Hippocampal formation (tissue), 2 donors: ENCODE measurements around the gene THAP11.
A peak's percentile ranks its signal among the peaks of the same experiment; 100 is the strongest.

ENCODE experiments used
- DNase-seq, 2 donors: peaks; one replicate each; lab custom pipeline; 2025; lab: John Stamatoyannopoulos, UW

The THAP11 gene

DNA sequence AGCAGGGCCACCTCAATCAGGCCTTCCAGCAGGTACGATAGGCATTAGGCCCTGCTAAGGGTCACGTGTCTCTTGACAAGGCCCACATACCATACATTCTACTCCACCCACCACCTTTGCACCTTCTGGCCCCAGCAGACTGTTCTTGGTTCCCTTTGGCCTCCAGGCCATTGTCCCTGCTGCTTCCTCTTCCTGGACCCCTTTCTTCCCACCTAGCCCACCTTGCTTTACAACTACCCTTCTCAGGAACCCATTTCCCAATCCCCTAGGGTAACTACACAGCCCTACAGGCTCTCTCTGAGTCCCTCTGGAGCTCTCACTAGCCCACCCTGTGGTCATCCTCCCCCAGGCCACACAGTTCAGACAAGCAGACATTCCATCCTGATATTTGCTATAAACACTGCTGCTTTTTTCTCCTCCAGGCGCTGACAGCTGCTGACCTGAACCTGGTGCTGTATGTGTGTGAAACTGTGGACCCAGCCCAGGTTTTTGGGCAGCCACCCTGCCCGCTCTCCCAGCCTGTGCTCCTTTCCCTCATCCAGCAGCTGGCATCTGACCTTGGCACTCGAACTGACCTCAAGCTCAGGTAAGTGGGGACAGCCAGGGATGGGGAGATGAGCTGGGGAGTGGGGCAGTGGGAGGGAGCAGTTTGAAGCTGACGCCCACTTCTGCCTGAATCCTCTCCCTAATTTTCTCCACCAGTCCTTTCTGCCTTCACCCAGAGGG is 41.2 kb downstream of the THAP11 start:
- DNase-seq = no peak

- DNase-seq = peak in 1 of 2 donors; percentile 47
Observed at GRCh38 chr16:67883872-67884261, 41.7 kb downstream of the THAP11 start.

GRCh38 chr16:67884684-67885083 is 42.6 kb downstream of the THAP11 start, which contains the start of gene NRN1L:
Gene NRN1L, plus strand, starts transcription at chr16:67884885. Its CDS starts 19 bp downstream, at chr16:67884904.
- peak; percentile 82 to 89 for DNase-seq

- DNase-seq = no peak
Observed at GRCh38 chr16:67885545-67885944, 43.4 kb downstream of the THAP11 start.

- no peak for DNase-seq
Observed at GRCh38 chr16:67885976-67886375, 43.9 kb downstream of the THAP11 start.

- no peak for DNase-seq
Observed at GRCh38 chr16:67886387-67886786, 44.3 kb downstream of the THAP11 start.

DNA sequence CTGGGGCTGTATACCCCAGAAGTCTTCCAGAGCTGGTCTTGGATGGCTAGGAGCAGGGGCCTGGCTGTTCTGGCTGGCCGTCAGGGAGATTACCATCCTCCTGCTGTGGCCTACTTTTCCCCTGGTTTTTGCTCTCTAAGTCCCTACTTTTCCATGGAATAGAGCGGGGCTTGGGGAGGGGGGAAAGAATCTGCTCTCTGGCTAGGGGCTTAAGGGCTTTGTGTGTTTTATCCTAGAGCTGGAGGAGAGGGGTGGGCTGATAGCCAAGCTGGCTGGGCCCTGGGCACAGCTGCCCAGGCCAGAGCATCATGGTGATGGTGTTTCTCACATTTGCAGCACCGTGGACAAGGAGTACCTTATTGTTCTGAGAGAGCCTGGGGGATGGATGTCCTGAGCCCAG is 46.2 kb downstream of the THAP11 start:
- no peak for DNase-seq

GRCh38 chr16:67892375-67892774 is 50.3 kb downstream of the THAP11 start:
- DNase-seq = no peak

DNA sequence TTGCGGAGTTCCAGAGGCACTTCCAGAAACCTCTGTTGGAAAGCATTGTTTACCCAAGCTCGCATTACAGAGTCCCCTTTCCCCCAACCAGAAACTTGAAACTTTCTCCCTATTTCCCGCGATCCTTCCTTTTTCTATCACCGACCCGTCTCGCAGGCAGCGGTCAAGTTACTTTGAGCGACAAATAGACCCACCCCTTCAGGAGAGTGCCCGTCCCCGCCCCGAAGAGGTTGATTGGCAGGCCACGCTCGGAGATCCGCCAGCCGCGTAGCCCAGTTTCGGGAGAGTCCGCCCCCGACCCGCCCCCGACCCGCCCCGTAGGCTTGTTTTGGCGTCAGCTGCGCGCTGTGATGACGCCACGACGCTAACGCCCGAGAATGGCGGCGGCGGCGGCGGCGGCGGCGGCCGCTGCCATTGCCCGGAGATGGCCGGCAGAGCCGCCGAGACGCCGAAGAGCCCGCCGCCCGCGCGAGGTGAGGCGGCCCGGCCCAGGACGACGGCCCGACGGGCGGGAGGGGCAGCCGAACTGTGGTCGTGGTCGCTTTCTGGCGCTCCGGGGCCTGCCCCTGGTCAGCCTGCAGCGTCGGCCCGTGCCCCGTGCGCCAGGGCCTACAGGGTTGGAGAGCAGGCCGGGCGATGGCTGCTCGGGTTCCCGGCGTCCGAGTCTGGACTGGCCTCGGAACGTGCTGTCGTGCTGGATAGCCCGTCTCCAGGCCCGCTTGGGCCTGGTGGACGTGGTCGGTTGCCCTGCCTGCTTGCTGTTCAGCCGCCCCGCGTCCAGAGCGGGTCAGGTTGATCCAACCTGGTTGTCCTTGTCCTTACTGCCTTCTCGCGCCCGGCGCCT is 51.0 kb downstream of the THAP11 start, which contains the start of gene PSKH1:
Gene PSKH1 (plus strand): TSS at position 356 of the 844 bp plus-strand sequence. CDS start 15,496 bp downstream, outside the sequence.
- peak; percentile 95 to 97 for DNase-seq
